ENCODE results near the gene CHST5. TPM values are rescaled to one million over a fixed set of nuclear protein-coding genes. Genes with fewer than 3 reads are reported as not detected.

CHST5 gene
- total RNA-seq, 6 experiments from 2014 or later = not detected

GRCh38 chr16:75572864-75573542 lies 37.1 kb upstream of the CHST5 start:
- H3K4me3 ChIP-seq = no peak overlapping the region
- H3K27ac ChIP-seq = no peak overlapping the region
- no peak for ATAC-seq
- WGBS (ENCODE audit: insufficient coverage, low coverage, low lambda C conversion rate, missing lambda C conversion rate) = 56% methylated on average over 1 of the region's 3 CpGs
- no peaks in the 10 kb centered on the region for H3K27me3 ChIP-seq
- DNase-seq = no peak
- peaks cover 0 to 4% (median 0%) of the 10 kb centered on the region in 4 donors for H3K4me1 ChIP-seq
- H3K36me3 ChIP-seq = peaks cover 0 to 90% (median 27%) of the 10 kb centered on the region in 4 donors
- intact Hi-C loops (cut with DNase I) = no loop called here
- TF ChIP-seq POLR2A (IDR thresholded peaks at IDR 0.05) (no peak), CTCF (IDR thresholded peaks at IDR 0.05) (no peak)
- H3K9me3 ChIP-seq = no peaks in the 10 kb centered on the region

DNA sequence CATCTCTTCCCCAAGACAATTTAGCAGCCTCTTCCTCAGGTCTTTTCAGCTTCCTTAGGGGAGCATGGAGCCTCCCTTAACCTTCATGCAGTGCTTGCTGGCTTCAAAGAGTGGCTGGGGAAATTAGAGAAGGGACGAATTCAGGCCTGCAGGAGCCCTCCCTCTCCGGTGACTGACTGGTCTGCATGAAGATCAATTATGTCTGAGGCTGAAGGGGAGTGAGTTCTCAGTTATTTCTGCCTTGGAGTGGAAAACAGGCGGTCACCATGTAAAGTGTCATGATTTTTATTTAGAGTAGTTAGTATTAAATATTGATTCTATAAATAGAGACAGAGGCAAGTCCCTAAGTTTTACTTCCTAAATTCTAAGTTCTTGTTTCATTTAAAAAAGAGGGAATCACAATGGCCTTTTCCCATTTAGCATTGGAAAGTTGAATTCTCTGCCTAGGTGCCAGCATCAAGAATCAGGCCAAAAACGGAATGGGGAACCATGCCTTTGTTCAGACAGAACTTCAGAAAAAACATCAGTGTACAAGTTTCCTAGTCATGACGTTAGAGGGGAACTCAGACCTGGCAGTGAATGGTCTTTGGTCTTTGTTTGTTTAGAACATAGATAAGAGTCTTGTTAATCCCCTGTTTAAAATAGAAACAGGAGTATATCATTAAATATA lies 34.6 kb upstream of the CHST5 start:
- no peak for ATAC-seq
- intact Hi-C loops (cut with DNase I) = no loop called here

DNA sequence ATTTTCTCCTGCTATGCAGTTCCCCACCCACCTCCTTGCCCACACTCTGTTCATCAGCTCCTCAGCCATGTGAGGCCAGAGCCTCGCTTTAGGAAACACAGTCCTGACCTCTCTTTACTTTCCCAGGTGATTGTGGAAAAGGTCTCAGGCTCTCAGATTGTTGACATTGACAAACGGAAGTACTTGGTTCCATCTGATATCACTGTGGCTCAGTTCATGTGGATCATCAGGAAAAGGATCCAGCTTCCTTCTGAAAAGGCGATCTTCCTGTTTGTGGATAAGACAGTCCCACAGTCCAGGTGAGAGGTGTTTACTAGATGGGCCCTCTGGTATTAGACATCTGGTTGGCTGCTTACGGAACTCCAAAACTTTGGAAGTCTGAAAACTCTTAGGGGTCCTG lies 32.0 kb upstream of the CHST5 start:
- H3K4me1 ChIP-seq = peaks cover 0 to 17% (median 0%) of the 10 kb centered on the region in 4 donors
- H3K36me3 ChIP-seq = peaks cover 0 to 46% (median 13%) of the 10 kb centered on the region in 4 donors
- H3K27me3 ChIP-seq = no peaks in the 10 kb centered on the region
- H3K4me3 ChIP-seq = no peak overlapping the region
- 62% methylated on average over 4 of the region's 4 CpGs for WGBS (ENCODE audit: insufficient coverage, low coverage, low lambda C conversion rate, missing lambda C conversion rate)
- no peak for DNase-seq
- intact Hi-C loops (cut with DNase I) = no loop called here
- ATAC-seq = no peak
- H3K9me3 ChIP-seq = no peaks in the 10 kb centered on the region
- no peak overlapping the region for H3K27ac ChIP-seq
- TF ChIP-seq POLR2A (IDR thresholded peaks at IDR 0.05) = no peak

More for the DNA sequence above, 34.6 kb upstream of the CHST5 start:
- Histone ChIP-seq H3K27me3 (no peaks in the 10 kb centered on the region), H3K4me3 (no peak overlapping the region), H3K27ac (no peak overlapping the region), H3K9me3 (no peaks in the 10 kb centered on the region), H3K4me1 (peaks cover 0 to 13% (median 0%) of the 10 kb centered on the region in 4 donors), H3K36me3 (peaks cover 0 to 69% (median 19%) of the 10 kb centered on the region in 4 donors)
- TF ChIP-seq POLR2A (IDR thresholded peaks at IDR 0.05) = no peak
- no peak for TF ChIP-seq CTCF (IDR thresholded peaks at IDR 0.05)
- 48% methylated on average over 5 of the region's 5 CpGs for WGBS (ENCODE audit: insufficient coverage, low coverage, low lambda C conversion rate, missing lambda C conversion rate)
- DNase-seq = no peak

DNA sequence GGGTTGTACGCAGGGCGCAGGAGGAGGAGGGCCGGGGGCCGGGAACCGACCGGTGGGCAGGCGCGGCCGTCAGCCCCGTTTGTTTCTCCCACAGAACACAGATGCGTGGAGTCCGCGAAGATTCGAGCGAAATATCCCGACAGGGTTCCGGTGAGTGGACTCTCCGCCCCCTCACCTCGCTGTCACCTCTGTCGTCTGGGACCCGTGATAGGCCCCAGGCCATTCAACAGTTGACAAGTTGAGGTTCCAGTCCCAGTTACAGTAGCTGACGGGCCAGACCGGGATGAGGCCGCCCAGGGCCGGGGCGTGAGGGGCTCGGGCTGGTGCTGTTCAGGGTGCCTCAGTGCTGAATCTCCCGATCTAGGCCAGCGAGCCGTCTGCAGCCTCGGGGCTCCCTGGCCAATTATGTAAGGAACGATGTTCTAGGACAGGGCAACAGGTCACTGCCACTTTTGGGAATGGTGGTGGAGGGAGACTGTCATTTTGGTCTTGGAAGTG lies 30.9 kb upstream of the CHST5 start:
- 0% methylated on average over 5 of the region's 32 CpGs for WGBS (ENCODE audit: insufficient coverage, low coverage, low lambda C conversion rate, missing lambda C conversion rate)
- peaks cover 0 to 17% (median 0%) of the 10 kb centered on the region in 4 donors for H3K4me1 ChIP-seq
- peak overlapping the region; percentile 90 to 100 (median 99) for H3K4me3 ChIP-seq
- H3K27me3 ChIP-seq = no peaks in the 10 kb centered on the region
- peak overlapping the region; percentile 64 to 83 (median 69) for H3K27ac ChIP-seq
- ATAC-seq (peak; percentile 3 to 34 (median 17)), DNase-seq (no peak)
- peaks cover 0 to 37% (median 7%) of the 10 kb centered on the region in 4 donors for H3K36me3 ChIP-seq
- TF ChIP-seq CTCF (IDR thresholded peaks at IDR 0.05) (no peak), POLR2A (IDR thresholded peaks at IDR 0.05) (no peak)
- no peaks in the 10 kb centered on the region for H3K9me3 ChIP-seq
- intact Hi-C loops (cut with DNase I) = no loop called here
